BLaER1 treated with 17β-estradiol and CSF1 and Interleukin-3, amounts not matched to agents 10 nM and 100 nM (cell line): Measurements from ENCODE around the gene TCF12.

Experiments
- H3K27ac ChIP-seq, 11 experiments: shearing (Covaris generic); formaldehyde crosslinking; 2 replicates each; pipeline ENCODE4 v1.8.1; 2022
- H3K27me3 ChIP-seq, 11 experiments: shearing (Covaris generic); formaldehyde crosslinking; 2 replicates each; pipeline ENCODE4 v1.8.1; 2022
- H3K36me3 ChIP-seq, 11 experiments: shearing (Covaris generic); formaldehyde crosslinking; 2 replicates each; pipeline ENCODE4 v1.8.1; 2022
- H3K4me1 ChIP-seq, 10 experiments: shearing (Covaris generic); formaldehyde crosslinking; 2 replicates each; pipeline ENCODE4 v1.8.1; 2022
- H3K4me2 ChIP-seq, 11 experiments: shearing (Covaris generic); formaldehyde crosslinking; 2 replicates each; pipeline ENCODE4 v1.8.1; 2022
- H3K4me3 ChIP-seq, 10 experiments: shearing (Covaris generic); formaldehyde crosslinking; 2 replicates each; pipeline ENCODE4 v1.8.1; 2022
- H3K9ac ChIP-seq, 11 experiments: shearing (Covaris generic); formaldehyde crosslinking; 2 replicates each; pipeline ENCODE4 v1.8.1; 2022
- H3K9me3 ChIP-seq, 11 experiments: shearing (Covaris generic); formaldehyde crosslinking; replicated peaks in 1 of 11; 2 replicates each; pipeline ENCODE4 v1.8.1; 2022
- H4K20me1 ChIP-seq, 11 experiments: shearing (Covaris generic); formaldehyde crosslinking; 2 replicates each; pipeline ENCODE4 v1.8.1; 2022
- Cebpa-rat ChIP-seq, 11 experiments: shearing (Covaris generic); IDR thresholded peaks; 2 replicates each; pipeline ENCODE4 v1.8.1; 2022

The TCF12 gene

GRCh38 chr15:57203906-57204305 is 285.5 kb downstream of the TCF12 start:
- Histone ChIP-seq H3K4me2 (no peak overlapping the region), H3K4me1 (peaks cover 0 to 12% (median 4%) of the 10 kb centered on the region in 10 experiments; a peak in 5 of 20 replicates), H3K4me3 (no peak overlapping the region), H3K9me3 (no peaks in the 10 kb centered on the region), H3K27me3 (no peaks in the 10 kb centered on the region), H4K20me1 (peaks cover 0 to 67% (median 12%) of the 10 kb centered on the region in 11 experiments; a peak in 8 of 22 replicates), H3K36me3 (peaks cover 22 to 67% (median 38%) of the 10 kb centered on the region in 11 experiments), H3K27ac (no peak overlapping the region), H3K9ac (no peak overlapping the region)
- no peak for TF ChIP-seq Cebpa-rat (IDR thresholded peaks at IDR 0.05)

DNA sequence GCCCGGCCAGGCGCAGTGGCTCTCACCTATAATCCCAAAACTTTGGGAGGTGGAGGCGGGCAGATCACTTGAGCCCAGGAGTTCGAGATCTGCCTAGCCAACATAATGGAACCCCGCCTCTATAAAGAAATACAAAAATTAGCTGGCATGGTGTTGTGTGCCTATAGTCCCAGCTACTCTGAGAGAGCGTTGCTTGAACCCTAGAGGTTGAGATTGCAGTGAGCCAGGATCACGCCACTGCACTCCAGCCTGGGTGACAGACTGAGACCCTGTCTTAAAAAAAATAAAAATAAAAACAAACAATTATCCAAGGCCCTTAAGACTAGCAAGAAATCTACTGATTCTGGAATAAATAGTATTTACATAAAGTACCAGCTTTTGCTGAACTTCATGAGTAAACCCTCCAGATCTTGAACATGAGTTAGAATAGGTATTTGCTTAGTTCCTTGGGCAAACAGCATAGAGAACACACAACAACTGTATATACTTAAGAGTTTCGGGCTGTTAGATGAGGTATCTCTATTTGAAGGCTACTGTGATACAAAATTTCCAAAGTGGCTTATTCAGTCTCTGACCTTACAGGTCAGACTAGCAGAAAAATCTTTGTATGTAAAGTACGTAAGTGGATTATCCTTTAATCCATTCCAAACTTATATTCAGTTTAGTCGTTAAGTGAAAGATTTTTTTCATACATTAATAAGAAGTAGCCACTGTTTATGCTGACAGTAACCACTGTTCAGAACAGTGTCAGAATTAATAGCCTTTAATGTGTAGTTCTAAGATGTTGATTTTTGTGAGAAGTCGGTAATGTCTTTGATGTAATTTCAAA is 286.8 kb downstream of the TCF12 start:
- Histone ChIP-seq H3K27ac (no peak overlapping the region), H3K4me2 (no peak overlapping the region), H3K9me3 (no peaks in the 10 kb centered on the region), H4K20me1 (peaks cover 0 to 69% (median 13%) of the 10 kb centered on the region in 11 experiments; a peak in 7 of 22 replicates), H3K27me3 (no peaks in the 10 kb centered on the region), H3K4me3 (no peak overlapping the region), H3K36me3 (peaks cover 15 to 69% (median 35%) of the 10 kb centered on the region in 11 experiments; a peak in 21 of 22 replicates), H3K9ac (no peak overlapping the region), H3K4me1 (peaks cover 0 to 12% (median 4%) of the 10 kb centered on the region in 10 experiments; a peak in 5 of 20 replicates)
- TF ChIP-seq Cebpa-rat (IDR thresholded peaks at IDR 0.05) = no peak

DNA sequence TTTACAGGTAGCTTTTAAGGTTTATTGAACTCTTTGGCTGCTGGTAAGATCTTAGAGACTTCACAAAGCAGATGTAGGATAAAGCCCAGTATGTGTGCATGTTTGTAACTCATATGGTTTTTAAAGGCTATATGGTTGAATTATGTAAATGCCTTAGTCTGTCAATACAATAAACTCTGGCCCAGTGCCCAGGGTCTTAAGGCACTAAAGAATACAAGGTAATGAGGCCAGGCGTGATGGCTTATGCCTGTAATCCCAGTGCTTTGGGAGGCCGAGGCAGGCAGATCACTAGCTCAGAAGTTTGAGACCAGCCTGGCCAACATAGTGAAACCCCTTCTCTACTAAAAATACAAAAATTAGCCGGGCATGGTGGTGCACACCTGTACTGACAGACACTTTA is 287.6 kb downstream of the TCF12 start:
- no peak overlapping the region for H3K4me3 ChIP-seq
- H3K27me3 ChIP-seq = no peaks in the 10 kb centered on the region
- no peak overlapping the region for H3K9ac ChIP-seq
- no peaks in the 10 kb centered on the region for H3K9me3 ChIP-seq
- no peak overlapping the region for H3K27ac ChIP-seq
- H4K20me1 ChIP-seq = peaks cover 0 to 70% (median 13%) of the 10 kb centered on the region in 11 experiments; a peak in 7 of 22 replicates
- H3K4me2 ChIP-seq = no peak overlapping the region
- peaks cover 0 to 12% (median 4%) of the 10 kb centered on the region in 10 experiments; a peak in 5 of 20 replicates for H3K4me1 ChIP-seq
- H3K36me3 ChIP-seq = peaks cover 15 to 68% (median 35%) of the 10 kb centered on the region in 11 experiments; a peak in 20 of 22 replicates
- no peak for TF ChIP-seq Cebpa-rat (IDR thresholded peaks at IDR 0.05)

DNA sequence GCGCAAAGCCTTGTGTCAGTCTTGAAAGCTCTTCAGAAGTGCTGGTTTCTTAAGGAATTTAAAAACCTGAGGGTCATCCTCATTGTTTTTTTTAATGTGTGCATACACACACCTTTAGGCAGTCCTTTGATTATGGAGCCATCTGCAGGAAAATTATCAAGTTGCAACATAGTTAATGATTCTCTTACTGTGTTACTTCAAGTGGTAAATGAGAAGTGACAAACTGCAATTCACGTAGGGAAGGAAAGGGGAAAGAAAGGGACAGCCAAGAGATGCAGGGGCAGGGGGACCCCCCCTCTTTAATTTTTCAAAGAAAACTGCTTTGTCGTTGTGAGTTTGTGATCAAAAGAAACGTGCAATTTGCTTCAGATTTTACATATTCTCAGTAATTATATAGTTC is 295.4 kb downstream of the TCF12 start:
- Histone ChIP-seq H3K4me1 (peaks cover 12 to 29% (median 20%) of the 10 kb centered on the region in 10 experiments; a peak in 19 of 20 replicates), H3K4me2 (0 out of 22 replicates have a peak overlapping the region, but pooled peaks of 1 of the 11 experiments have one; percentile 25)

GRCh38 chr15:57215326-57215725 is 296.9 kb downstream of the TCF12 start:
- Histone ChIP-seq H3K4me3 (no peak overlapping the region), H4K20me1 (peaks cover 21 to 100% (median 80%) of the 10 kb centered on the region in 11 experiments), H3K27ac (no peak overlapping the region), H3K9me3 (no peaks in the 10 kb centered on the region), H3K27me3 (no peaks in the 10 kb centered on the region), H3K4me2 (no peak overlapping the region), H3K9ac (no peak overlapping the region), H3K4me1 (peaks cover 15 to 43% (median 25%) of the 10 kb centered on the region in 10 experiments), H3K36me3 (peaks cover 0 to 14% (median 0%) of the 10 kb centered on the region in 11 experiments; a peak in 7 of 22 replicates)
- TF ChIP-seq Cebpa-rat (IDR thresholded peaks at IDR 0.05) = no peak

More for the DNA sequence above, 295.4 kb downstream of the TCF12 start:
- Histone ChIP-seq H3K36me3 (peaks cover 0 to 23% (median 5%) of the 10 kb centered on the region in 11 experiments; a peak in 13 of 22 replicates), H4K20me1 (peaks cover 24 to 99% (median 71%) of the 10 kb centered on the region in 11 experiments), H3K9me3 (no peaks in the 10 kb centered on the region), H3K27ac (no peak overlapping the region), H3K9ac (no peak overlapping the region), H3K27me3 (no peaks in the 10 kb centered on the region), H3K4me3 (no peak overlapping the region)
- TF ChIP-seq Cebpa-rat (IDR thresholded peaks at IDR 0.05) = no peak

DNA sequence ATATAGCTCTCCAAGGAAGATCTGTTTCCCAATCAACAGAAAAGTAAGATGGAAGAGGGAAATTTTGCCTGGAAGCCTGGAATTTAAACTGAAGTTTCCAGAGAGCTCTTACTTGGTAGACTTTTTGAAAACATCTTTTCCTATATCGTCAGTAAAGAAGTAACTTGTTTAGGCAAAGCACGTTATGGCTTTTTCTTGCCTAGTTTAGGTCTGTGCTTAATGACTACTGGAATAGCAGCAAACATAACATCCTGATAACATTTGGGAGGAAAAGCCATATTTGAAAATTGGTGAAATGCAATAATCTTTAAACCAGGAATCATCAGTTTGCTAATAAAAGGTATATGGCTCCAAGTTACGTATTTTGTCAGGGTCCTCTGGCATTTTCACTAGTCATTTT is 297.4 kb downstream of the TCF12 start:
- Histone ChIP-seq H3K9me3 (no peaks in the 10 kb centered on the region), H3K4me3 (no peak overlapping the region), H3K36me3 (peaks cover 0 to 14% (median 0%) of the 10 kb centered on the region in 11 experiments; a peak in 6 of 22 replicates), H3K27ac (no peak overlapping the region), H3K9ac (0 out of 22 replicates have a peak overlapping the region, but pooled peaks of 1 of the 11 experiments have one; percentile 37), H3K4me2 (no peak overlapping the region; a peak in 1 of 22 replicates), H3K4me1 (peaks cover 16 to 44% (median 25%) of the 10 kb centered on the region in 10 experiments), H3K27me3 (no peaks in the 10 kb centered on the region), H4K20me1 (peaks cover 21 to 100% (median 77%) of the 10 kb centered on the region in 11 experiments)
- TF ChIP-seq Cebpa-rat (IDR thresholded peaks at IDR 0.05) = no peak

DNA sequence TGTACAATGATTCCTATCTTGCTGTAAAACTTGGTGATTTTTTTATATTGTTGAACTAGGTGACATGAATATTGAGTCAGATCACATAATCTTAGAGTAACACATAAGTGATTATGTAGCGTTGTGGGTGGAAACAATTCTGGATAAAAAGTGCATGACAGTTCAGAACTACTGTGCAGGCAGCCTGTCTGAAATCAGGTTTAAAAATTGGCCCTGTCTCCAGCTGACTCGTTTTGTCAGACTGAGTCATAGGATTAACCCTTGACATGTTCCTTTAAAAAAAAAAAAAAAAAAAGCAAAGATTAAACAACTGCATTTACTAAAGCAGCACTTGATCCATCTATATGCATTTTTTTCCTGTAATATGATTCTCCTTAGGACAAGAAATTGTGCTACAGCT is 297.8 kb downstream of the TCF12 start:
- Histone ChIP-seq H3K9me3 (no peaks in the 10 kb centered on the region), H3K4me3 (no peak overlapping the region), H3K9ac (0 out of 22 replicates have a peak overlapping the region, but pooled peaks of 1 of the 11 experiments have one; percentile 37), H3K27ac (no peak overlapping the region), H3K4me1 (peaks cover 16 to 44% (median 25%) of the 10 kb centered on the region in 10 experiments), H4K20me1 (peaks cover 21 to 100% (median 78%) of the 10 kb centered on the region in 11 experiments), H3K36me3 (peaks cover 0 to 11% (median 0%) of the 10 kb centered on the region in 11 experiments; a peak in 5 of 22 replicates), H3K4me2 (no peak overlapping the region; a peak in 1 of 22 replicates), H3K27me3 (no peaks in the 10 kb centered on the region)
- no peak for TF ChIP-seq Cebpa-rat (IDR thresholded peaks at IDR 0.05)

DNA sequence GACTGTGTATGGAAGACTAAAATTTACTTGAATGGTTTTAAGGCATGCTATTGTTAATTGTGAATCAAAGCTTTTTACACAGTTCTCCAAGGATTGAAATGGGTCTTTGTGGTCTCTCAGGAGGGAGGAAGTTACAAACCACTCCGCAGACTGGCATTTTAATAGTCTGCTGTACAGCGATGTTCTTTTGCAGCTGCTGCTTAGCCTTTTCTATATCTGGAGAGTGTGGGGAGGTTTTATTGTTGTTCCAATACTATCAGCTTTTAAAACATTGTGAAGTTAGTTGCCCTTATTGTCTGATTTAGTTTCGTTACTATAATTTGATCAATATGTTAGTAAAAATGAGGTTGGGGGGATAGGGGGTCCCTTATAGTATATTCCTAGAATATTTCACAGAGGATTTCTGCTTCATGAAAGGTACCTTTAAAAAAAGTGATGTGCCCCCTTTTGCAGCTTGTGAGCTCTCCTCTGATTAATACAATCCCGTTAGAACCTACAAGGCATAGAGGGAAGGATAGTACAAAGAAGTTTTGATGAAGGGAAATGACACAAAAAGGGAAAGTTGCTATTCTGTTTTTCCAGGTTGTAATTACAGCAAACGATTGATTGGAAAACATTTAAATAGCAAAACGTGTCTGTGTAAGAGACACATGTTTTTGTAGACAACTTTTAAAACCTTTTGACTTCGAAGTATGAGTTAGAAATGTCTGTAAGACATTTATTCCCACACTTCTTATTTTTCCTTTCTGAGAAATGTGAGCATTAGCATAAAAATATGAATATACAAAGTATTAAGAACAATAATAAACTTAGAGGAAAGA is 299.5 kb downstream of the TCF12 start:
- Histone ChIP-seq H3K4me1 (peaks cover 16 to 44% (median 25%) of the 10 kb centered on the region in 10 experiments), H3K36me3 (0 out of 22 replicates have a peak, but pooled peaks cover 0 to 3% (median 0%) of the 10 kb centered on the region in 11 experiments), H3K27ac (no peak overlapping the region)

More for the DNA sequence above, 299.5 kb downstream of the TCF12 start:
- no peak for TF ChIP-seq Cebpa-rat (IDR thresholded peaks at IDR 0.05)
- H3K4me3 ChIP-seq = no peak overlapping the region
- peaks cover 21 to 100% (median 64%) of the 10 kb centered on the region in 11 experiments for H4K20me1 ChIP-seq
- H3K9ac ChIP-seq = peak overlapping the region in 1 of 11 experiments; percentile 8; a peak in 2 of 22 replicates
- peak overlapping the region; percentile 44 to 73 (median 56) for H3K4me2 ChIP-seq
- no peaks in the 10 kb centered on the region for H3K27me3 ChIP-seq
- H3K9me3 ChIP-seq = no peaks in the 10 kb centered on the region
